Measurements from ENCODE around the gene AOPEP. TPM values are rescaled to one million over a fixed set of nuclear protein-coding genes. Genes with fewer than 3 reads are reported as not detected.

The AOPEP gene
- total RNA-seq, 2 experiments from 2014 or later, result 5.8 to 6.4 TPM

GRCh38 chr9:95103281-95103771 lies 376.8 kb downstream of the AOPEP start:
- Mint-ChIP-seq H3K4me3 (no peak overlapping the region), H3K27me3 (ENCODE audit: low read depth) (no peaks in the 10 kb centered on the region), H3K9me3 (no peaks in the 10 kb centered on the region), H3K27ac (no peak overlapping the region), H3K36me3 (ENCODE audit: low read depth) (peaks cover 4% of the 10 kb centered on the region), H3K4me1 (ENCODE audit: low read depth) (no peaks in the 10 kb centered on the region)
- intact Hi-C loops (cut with micrococcal nuclease), result no loop called here
- no peak for DNase-seq
- CTCF ChIA-PET, result interaction anchor here (0.7 kb wide), 1 partner anchor 435 kb away, joined by 3 read pairs; no protein-coding TSS in a partner anchor

- CTCF ChIA-PET, result interaction anchor here (0.7 kb wide), 1 partner anchor 435 kb away, joined by 3 read pairs; no protein-coding TSS in a partner anchor
- H3K27ac Mint-ChIP-seq, result no peak overlapping the region
- no peaks in the 10 kb centered on the region for H3K4me1 Mint-ChIP-seq (ENCODE audit: low read depth)
- intact Hi-C loops (cut with micrococcal nuclease), result no loop called here
- no peak for DNase-seq
- H3K27me3 Mint-ChIP-seq (ENCODE audit: low read depth), result no peaks in the 10 kb centered on the region
- no peak overlapping the region for H3K4me3 Mint-ChIP-seq
- H3K9me3 Mint-ChIP-seq, result no peaks in the 10 kb centered on the region
- peaks cover 4% of the 10 kb centered on the region for H3K36me3 Mint-ChIP-seq (ENCODE audit: low read depth)
These were observed 377.5 kb downstream of the AOPEP start for GRCh38 chr9:95103871-95104580.

GRCh38 chr9:95104581-95104960 lies 378.1 kb downstream of the AOPEP start:
- Mint-ChIP-seq H3K27ac (no peak overlapping the region), H3K27me3 (ENCODE audit: low read depth) (no peaks in the 10 kb centered on the region), H3K9me3 (no peaks in the 10 kb centered on the region), H3K36me3 (ENCODE audit: low read depth) (peaks cover 4% of the 10 kb centered on the region), H3K4me1 (ENCODE audit: low read depth) (no peaks in the 10 kb centered on the region), H3K4me3 (no peak overlapping the region)
- intact Hi-C loops (cut with micrococcal nuclease), result no loop called here
- CTCF ChIA-PET, result no interaction called here
- DNase-seq, result no peak

GRCh38 chr9:95104980-95105379 lies 378.5 kb downstream of the AOPEP start:
- H3K27me3 Mint-ChIP-seq (ENCODE audit: low read depth), result no peaks in the 10 kb centered on the region
- CTCF ChIA-PET, result no interaction called here
- DNase-seq, result no peak
- no peak overlapping the region for H3K4me3 Mint-ChIP-seq
- H3K4me1 Mint-ChIP-seq (ENCODE audit: low read depth), result no peaks in the 10 kb centered on the region
- intact Hi-C loops (cut with micrococcal nuclease), result no loop called here
- H3K9me3 Mint-ChIP-seq, result no peaks in the 10 kb centered on the region
- H3K36me3 Mint-ChIP-seq (ENCODE audit: low read depth), result peaks cover 4% of the 10 kb centered on the region
- no peak overlapping the region for H3K27ac Mint-ChIP-seq

- intact Hi-C loops (cut with micrococcal nuclease), result no loop called here
- DNase-seq, result no peak
- CTCF ChIA-PET, result no interaction called here
These were observed 379.2 kb downstream of the AOPEP start for GRCh38 chr9:95105519-95106287.

GRCh38 chr9:95107001-95107749 lies 380.7 kb downstream of the AOPEP start:
- CTCF ChIA-PET, result no interaction called here
- no peaks in the 10 kb centered on the region for H3K9me3 Mint-ChIP-seq
- H3K4me3 Mint-ChIP-seq, result no peak overlapping the region
- no peak overlapping the region for H3K27ac Mint-ChIP-seq
- intact Hi-C loops (cut with micrococcal nuclease), result no loop called here
- peaks cover 4% of the 10 kb centered on the region for H3K36me3 Mint-ChIP-seq (ENCODE audit: low read depth)
- H3K27me3 Mint-ChIP-seq (ENCODE audit: low read depth), result no peaks in the 10 kb centered on the region
- no peaks in the 10 kb centered on the region for H3K4me1 Mint-ChIP-seq (ENCODE audit: low read depth)
- no peak for DNase-seq

More at GRCh38 chr9:95105519-95106287, 379.2 kb downstream of the AOPEP start:
- Mint-ChIP-seq H3K4me1 (ENCODE audit: low read depth) (no peaks in the 10 kb centered on the region), H3K9me3 (no peaks in the 10 kb centered on the region), H3K4me3 (no peak overlapping the region), H3K27ac (no peak overlapping the region), H3K27me3 (ENCODE audit: low read depth) (no peaks in the 10 kb centered on the region), H3K36me3 (ENCODE audit: low read depth) (peaks cover 4% of the 10 kb centered on the region)

GRCh38 chr9:95107976-95108375 lies 381.5 kb downstream of the AOPEP start:
- H3K4me1 Mint-ChIP-seq (ENCODE audit: low read depth), result no peaks in the 10 kb centered on the region
- CTCF ChIA-PET, result no interaction called here
- intact Hi-C loops (cut with micrococcal nuclease), result no loop called here

GRCh38 chr9:95108777-95109176 lies 382.3 kb downstream of the AOPEP start:
- H3K36me3 Mint-ChIP-seq (ENCODE audit: low read depth), result peaks cover 4% of the 10 kb centered on the region
- intact Hi-C loops (cut with micrococcal nuclease), result no loop called here
- H3K4me3 Mint-ChIP-seq, result no peak overlapping the region
- no peaks in the 10 kb centered on the region for H3K9me3 Mint-ChIP-seq
- CTCF ChIA-PET, result no interaction called here
- no peaks in the 10 kb centered on the region for H3K27me3 Mint-ChIP-seq (ENCODE audit: low read depth)
- no peak for DNase-seq
- H3K27ac Mint-ChIP-seq, result no peak overlapping the region
- H3K4me1 Mint-ChIP-seq (ENCODE audit: low read depth), result no peaks in the 10 kb centered on the region

More at GRCh38 chr9:95107976-95108375, 381.5 kb downstream of the AOPEP start:
- Mint-ChIP-seq H3K9me3 (no peaks in the 10 kb centered on the region), H3K36me3 (ENCODE audit: low read depth) (peaks cover 4% of the 10 kb centered on the region), H3K27me3 (ENCODE audit: low read depth) (no peaks in the 10 kb centered on the region), H3K27ac (no peak overlapping the region), H3K4me3 (no peak overlapping the region)
- no peak for DNase-seq

GRCh38 chr9:95109456-95109855 lies 383.0 kb downstream of the AOPEP start:
- no peaks in the 10 kb centered on the region for H3K27me3 Mint-ChIP-seq (ENCODE audit: low read depth)
- no peak overlapping the region for H3K4me3 Mint-ChIP-seq
- H3K9me3 Mint-ChIP-seq, result no peaks in the 10 kb centered on the region
- intact Hi-C loops (cut with micrococcal nuclease), result no loop called here
- no peak overlapping the region for H3K27ac Mint-ChIP-seq
- DNase-seq, result no peak
- H3K36me3 Mint-ChIP-seq (ENCODE audit: low read depth), result peaks cover 4% of the 10 kb centered on the region
- CTCF ChIA-PET, result no interaction called here
- no peaks in the 10 kb centered on the region for H3K4me1 Mint-ChIP-seq (ENCODE audit: low read depth)

GRCh38 chr9:95110921-95111525 lies 384.5 kb downstream of the AOPEP start:
- H3K4me1 Mint-ChIP-seq (ENCODE audit: low read depth), result no peaks in the 10 kb centered on the region
- CTCF ChIA-PET, result no interaction called here
- H3K4me3 Mint-ChIP-seq, result no peak overlapping the region
- DNase-seq, result no peak
- no peak overlapping the region for H3K27ac Mint-ChIP-seq
- no peaks in the 10 kb centered on the region for H3K9me3 Mint-ChIP-seq
- H3K36me3 Mint-ChIP-seq (ENCODE audit: low read depth), result peaks cover 4% of the 10 kb centered on the region
- intact Hi-C loops (cut with micrococcal nuclease), result no loop called here
- H3K27me3 Mint-ChIP-seq (ENCODE audit: low read depth), result no peaks in the 10 kb centered on the region

- Mint-ChIP-seq H3K27me3 (ENCODE audit: low read depth) (no peaks in the 10 kb centered on the region), H3K4me3 (no peak overlapping the region), H3K36me3 (ENCODE audit: low read depth) (peaks cover 4% of the 10 kb centered on the region), H3K4me1 (ENCODE audit: low read depth) (no peaks in the 10 kb centered on the region), H3K27ac (no peak overlapping the region), H3K9me3 (no peaks in the 10 kb centered on the region)
- CTCF ChIA-PET, result no interaction called here
- no peak for DNase-seq
- intact Hi-C loops (cut with micrococcal nuclease), result no loop called here
These were observed 385.2 kb downstream of the AOPEP start for GRCh38 chr9:95111716-95112115.

Measured in activated naive CD4-positive, alpha-beta T cell treated with anti-CD3 and anti-CD28 coated beads for 36 hours (primary cell).